Suppressor macrophage (primary cell): Measurements from ENCODE around the gene NSD2.
"Not testable (repeated sequence)": the region's sequence is repeated elsewhere in the genome, so short reads cannot be mapped to it uniquely, and the experiment has no call there.

Experiments used
- DNase-seq, 4 experiments: peaks; one replicate each; pipeline ENCODE4 v3.0.0-alpha.2; 2020 to 2022
- total RNA-seq, 17 experiments: gene quantifications; one replicate each; lab custom pipeline; 2026; ENCODE audit warnings: mixed read lengths in 6 of 17, inconsistent platforms in 3 of 17; lab: John Stamatoyannopoulos, UW

Gene NSD2
- total RNA-seq, result 32.9 to 161 (median 73.4) reads per million in 17 experiments

- DNase-seq, result peak; percentile 93 to 99 (median 96)
Measured at GRCh38 chr4:1870578-1871443, at the start of gene NSD2. TSS of gene NSD2 (plus strand) at chr4:1871393. CDS start at chr4:1900655, 29,262 bp downstream.

GRCh38 chr4:1821679-1822567 is 49.3 kb upstream of the NSD2 start:
- DNase-seq, result no peak

- DNase-seq, result no peak
Measured at GRCh38 chr4:1822568-1823544, 48.3 kb upstream of the NSD2 start.

GRCh38 chr4:1823545-1823932 is 47.7 kb upstream of the NSD2 start:
- DNase-seq, result no peak

GRCh38 chr4:1824746-1825145 is 46.4 kb upstream of the NSD2 start:
- no peak for DNase-seq

- DNase-seq, result no peak
Measured at GRCh38 chr4:1825326-1825725, 45.9 kb upstream of the NSD2 start.

GRCh38 chr4:1826531-1827350 is 44.5 kb upstream of the NSD2 start:
- DNase-seq, result no peak

GRCh38 chr4:1830234-1830633 is 41.0 kb upstream of the NSD2 start:
- DNase-seq, result no peak

GRCh38 chr4:1830642-1831228 is 40.5 kb upstream of the NSD2 start:
- DNase-seq, result no peak

GRCh38 chr4:1831331-1831730 is 39.9 kb upstream of the NSD2 start:
- DNase-seq, result no peak

- DNase-seq, result no peak
Measured at GRCh38 chr4:1832690-1833089, 38.5 kb upstream of the NSD2 start.

GRCh38 chr4:1833307-1834046 is 37.7 kb upstream of the NSD2 start:
- DNase-seq, result no peak

GRCh38 chr4:1834047-1834775 is 37.0 kb upstream of the NSD2 start:
- DNase-seq, result no peak

GRCh38 chr4:1835836-1836235 is 35.4 kb upstream of the NSD2 start:
- not testable (repeated sequence) for DNase-seq

GRCh38 chr4:1836650-1837049 is 34.5 kb upstream of the NSD2 start:
- no peak for DNase-seq

- no peak for DNase-seq
Measured at GRCh38 chr4:1837069-1837468, 34.1 kb upstream of the NSD2 start.

- DNase-seq, result no peak
Measured at GRCh38 chr4:1839282-1839681, 31.9 kb upstream of the NSD2 start.

- no peak for DNase-seq
Measured at GRCh38 chr4:1841201-1841886, 29.8 kb upstream of the NSD2 start.

- DNase-seq, result no peak
Measured at GRCh38 chr4:1841887-1842210, 29.3 kb upstream of the NSD2 start.
